Measurements from ENCODE around the gene MBNL2. TPM values are rescaled to one million over a fixed set of nuclear protein-coding genes. Genes with fewer than 3 reads are reported as not detected.

The MBNL2 gene
- total RNA-seq, 4 donors from 2014 or later: 50.7 to 115 (median 72.0) TPM

DNA sequence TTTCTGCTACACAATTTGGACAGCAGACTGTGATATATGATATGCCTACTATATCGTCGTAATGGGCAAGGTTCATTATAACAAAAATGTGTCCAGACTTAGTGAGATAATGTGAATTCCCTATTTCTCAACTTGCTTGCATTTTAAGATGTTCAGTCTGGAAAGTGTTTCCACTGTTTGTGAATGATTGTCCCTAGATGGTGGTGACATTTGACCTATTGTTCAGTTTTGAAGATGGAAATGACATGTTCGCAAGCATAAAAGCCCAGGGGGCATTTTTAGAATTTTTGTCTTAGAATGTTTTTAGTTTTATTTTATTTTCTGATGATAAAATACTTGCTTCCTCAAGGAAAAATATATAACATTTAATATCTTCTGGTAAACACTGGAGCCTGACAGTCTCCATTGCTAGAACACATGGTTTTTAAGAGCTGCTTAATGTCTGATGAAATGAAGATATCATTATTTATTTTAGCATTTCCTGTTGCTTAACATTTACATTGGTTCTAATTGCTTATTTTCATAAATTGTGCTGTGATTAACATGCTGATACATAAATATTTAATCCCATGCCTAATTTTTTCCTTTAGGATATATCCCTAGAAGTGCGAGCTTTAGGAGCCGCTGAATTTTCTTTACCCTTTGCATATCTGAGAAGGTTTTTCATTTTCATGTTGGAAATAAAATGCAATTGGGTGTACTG lies 27.1 kb downstream of the MBNL2 start:
- H3K4me3 ChIP-seq: no peak overlapping the region
- intact Hi-C loops (cut with DNase I; ENCODE audit: low total_unique reads): no loop called here

DNA sequence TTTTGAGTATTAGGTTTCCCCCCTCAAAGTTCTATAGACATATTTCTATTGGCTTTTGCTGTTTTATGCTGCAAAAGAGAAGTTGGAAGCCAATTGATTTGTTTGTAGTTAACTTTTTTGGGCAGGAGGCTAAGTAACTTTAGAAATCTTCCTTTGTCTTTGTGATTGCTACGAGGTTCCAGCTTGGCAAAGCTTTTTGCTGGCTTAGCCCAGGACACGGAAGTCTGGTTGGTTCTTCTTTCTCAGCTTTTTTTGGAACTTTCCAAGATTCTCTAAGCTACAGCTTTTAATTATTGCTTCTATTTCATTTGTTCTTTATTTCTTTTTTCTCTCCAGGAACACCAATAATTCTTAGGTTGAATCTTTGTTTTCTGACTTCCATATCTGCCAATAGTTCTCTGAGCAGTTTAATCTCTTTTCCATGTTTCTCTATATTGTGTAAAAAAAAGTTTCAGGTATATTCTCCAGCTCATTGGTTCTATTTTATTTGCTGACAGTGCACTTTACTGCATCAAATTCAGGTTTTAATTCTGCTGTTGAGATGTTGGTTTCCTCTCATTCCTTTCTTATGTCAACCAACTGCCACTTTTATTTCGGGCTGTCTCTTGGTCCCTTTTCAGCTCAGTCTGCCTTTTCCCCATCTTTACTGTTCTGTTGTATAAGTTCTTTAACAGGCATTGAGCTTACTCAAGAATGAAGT lies 27.8 kb downstream of the MBNL2 start:
- H3K4me3 ChIP-seq: no peak overlapping the region
- H3K9me3 ChIP-seq: no peaks in the 10 kb centered on the region
- H3K4me1 ChIP-seq: peaks cover 5 to 11% of the 10 kb centered on the region in 2 donors
- H3K27me3 ChIP-seq: no peaks in the 10 kb centered on the region
- DNase-seq: no peak
- intact Hi-C loops (cut with DNase I; ENCODE audit: low total_unique reads): no loop called here
- peak overlapping the region; percentile 49 to 77 for H3K27ac ChIP-seq
- no peak for TF ChIP-seq POLR2A (IDR thresholded peaks at IDR 0.05)
- no peak for TF ChIP-seq CTCF (IDR thresholded peaks at IDR 0.05)
- no peaks in the 10 kb centered on the region for H3K36me3 ChIP-seq

More for the DNA sequence above, 27.1 kb downstream of the MBNL2 start:
- Histone ChIP-seq H3K27me3 (no peaks in the 10 kb centered on the region), H3K4me1 (peaks cover 0 to 11% of the 10 kb centered on the region in 2 donors), H3K27ac (peak overlapping the region; percentile 49 to 77), H3K9me3 (no peaks in the 10 kb centered on the region), H3K36me3 (no peaks in the 10 kb centered on the region)
- DNase-seq: no peak
- TF ChIP-seq CTCF (IDR thresholded peaks at IDR 0.05) (no peak), POLR2A (IDR thresholded peaks at IDR 0.05) (no peak)

GRCh38 chr13:97250560-97250959 lies 28.4 kb downstream of the MBNL2 start:
- Histone ChIP-seq H3K4me1 (peaks cover 10 to 11% of the 10 kb centered on the region in 2 donors), H3K36me3 (no peaks in the 10 kb centered on the region), H3K27ac (peak overlapping the region; percentile 49 to 77), H3K9me3 (no peaks in the 10 kb centered on the region), H3K4me3 (no peak overlapping the region), H3K27me3 (no peaks in the 10 kb centered on the region)
- no peak for TF ChIP-seq CTCF (IDR thresholded peaks at IDR 0.05)
- no peak for TF ChIP-seq POLR2A (IDR thresholded peaks at IDR 0.05)
- DNase-seq: no peak
- intact Hi-C loops (cut with DNase I; ENCODE audit: low total_unique reads): no loop called here

GRCh38 chr13:97252735-97253134 lies 30.6 kb downstream of the MBNL2 start:
- intact Hi-C loops (cut with DNase I; ENCODE audit: low total_unique reads): no loop called here
- peaks cover 16 to 18% of the 10 kb centered on the region in 2 donors for H3K4me1 ChIP-seq
- no peaks in the 10 kb centered on the region for H3K9me3 ChIP-seq
- no peaks in the 10 kb centered on the region for H3K36me3 ChIP-seq
- no peak for TF ChIP-seq CTCF (IDR thresholded peaks at IDR 0.05)
- TF ChIP-seq POLR2A (IDR thresholded peaks at IDR 0.05): no peak
- H3K27me3 ChIP-seq: no peaks in the 10 kb centered on the region
- H3K27ac ChIP-seq: peak overlapping the region in 1 of 2 donors; percentile 42
- no peak overlapping the region for H3K4me3 ChIP-seq
- no peak for DNase-seq

Measured in uterus (tissue), 4 donors.